IMR-90 (cell line): Measurements from ENCODE around the gene PCA3. TPM values are rescaled to one million over a fixed set of nuclear protein-coding genes. Genes with fewer than 3 reads are reported as not detected.

Source experiments
- ATAC-seq: fragments of 200-7000 bp; cut with Tn5 transposase; 2 replicates; pipeline ENCODE4 v1.9.1; 2020; ENCODE audit warnings: low read depth, mild to moderate bottlenecking, moderate library complexity
- BruUV-seq: library from RNA; stranded (reverse); fragments of 400-500 nt; replicated peaks from 2 replicates; lab custom pipeline; 2021; lab: Mats Ljungman, UMichigan
- CTCF ChIA-PET: fragments of 300-600 bp; formaldehyde crosslinking; extraction: SDS; loops from one replicate; lab custom pipeline; 2021; ENCODE audit warnings: antibody characterized with exemption; lab: Yijun Ruan, JAX
- POLR2A ChIA-PET: fragments of 300-600 bp; sonication (Branson Sonifier 250); formaldehyde crosslinking; loops from one replicate; lab custom pipeline; 2022; ENCODE audit warnings: antibody characterized with exemption; ENCODE audit not compliant: unreplicated experiment; lab: Charles Lee
- DNase-seq: peaks from one replicate; pipeline ENCODE4 v3.0.0; 2013
- H2AFZ ChIP-seq: replicated peaks from 2 replicates; pipeline ENCODE3; 2013; ENCODE audit warnings: low read length, mild to moderate bottlenecking; ENCODE audit not compliant: poor library complexity
- H2AK5ac ChIP-seq: 2 replicates; pipeline ENCODE4 v1.6.1; 2013; ENCODE audit warnings: low read depth, low read length, inconsistent platforms
- H2AK9ac ChIP-seq: replicated peaks from 2 replicates; pipeline ENCODE3; 2013; ENCODE audit warnings: mild to moderate bottlenecking, low read depth, low read length, moderate library complexity; ENCODE audit not compliant: poor library complexity
- H2BK120ac ChIP-seq: 2 replicates; pipeline ENCODE4 v1.6.1; 2013; ENCODE audit warnings: low read depth, low read length, inconsistent platforms
- H2BK15ac ChIP-seq: 3 replicates; pipeline ENCODE4 v1.6.1; 2013; ENCODE audit warnings: low read depth, low read length, inconsistent platforms
- H2BK20ac ChIP-seq: 2 replicates; pipeline ENCODE4 v1.6.1; 2013; ENCODE audit warnings: low read depth, mild to moderate bottlenecking, inconsistent platforms, low read length, moderate library complexity
- H2BK5ac ChIP-seq: 2 replicates; pipeline ENCODE4 v1.6.1; 2013; ENCODE audit warnings: mild to moderate bottlenecking, low read depth, low read length, inconsistent platforms; ENCODE audit not compliant: poor library complexity, severe bottlenecking
- H3K14ac ChIP-seq: replicated peaks from 2 replicates; pipeline ENCODE4 v1.6.1; 2013; ENCODE audit warnings: low read depth, low read length, inconsistent platforms
- H3K18ac ChIP-seq: 2 replicates; pipeline ENCODE4 v1.6.1; 2013; ENCODE audit warnings: low read depth, low read length, control low read depth
- H3K23ac ChIP-seq: 2 replicates; pipeline ENCODE4 v1.6.1; 2013; ENCODE audit warnings: low read depth, low read length, inconsistent platforms
- H3K27ac ChIP-seq: 2 replicates; pipeline ENCODE4 v1.5.1; 2013; ENCODE audit warnings: mild to moderate bottlenecking, control low read depth, low read length; ENCODE audit not compliant: insufficient read depth
- H3K27me3 ChIP-seq: 2 replicates; pipeline ENCODE4 v1.6.1; 2013; ENCODE audit warnings: low read length; ENCODE audit not compliant: control insufficient read depth, insufficient read depth
- H3K36me3 ChIP-seq: 2 replicates; pipeline ENCODE4 v1.6.1; 2013; ENCODE audit warnings: low read length, mixed read lengths; ENCODE audit not compliant: control insufficient read depth, insufficient read depth
- H3K4ac ChIP-seq: 2 replicates; pipeline ENCODE4 v1.6.1; 2013; ENCODE audit warnings: low read depth, low read length, inconsistent platforms
- H3K4me1 ChIP-seq: 2 replicates; pipeline ENCODE4 v1.6.1; 2013; ENCODE audit warnings: low read length, mixed read lengths; ENCODE audit not compliant: control insufficient read depth, insufficient read depth
- H3K4me2 ChIP-seq: 2 replicates; pipeline ENCODE4 v1.6.1; 2013; ENCODE audit warnings: low read depth, mild to moderate bottlenecking, control low read depth, low read length, moderate library complexity
- H3K4me3 ChIP-seq: 2 replicates; pipeline ENCODE4 v1.5.1; 2013; ENCODE audit warnings: low read depth, mild to moderate bottlenecking, control low read depth, low read length, moderate library complexity; ENCODE audit not compliant: insufficient read depth
- H3K56ac ChIP-seq: 2 replicates; pipeline ENCODE4 v1.6.1; 2013; ENCODE audit warnings: low read length, inconsistent platforms; ENCODE audit not compliant: insufficient read depth; ENCODE audit errors: extremely low read depth
- H3K79me1 ChIP-seq, 2 experiments: 2 replicates each; pipeline ENCODE4 v1.6.1; 2013; ENCODE audit warnings: low read length in 2 of 2, inconsistent platforms in 1 of 2, low read depth in 1 of 2
- H3K9ac ChIP-seq: 2 replicates; pipeline ENCODE4 v1.6.1; 2013; ENCODE audit warnings: low read depth, low read length, control low read depth
- H3K9me1 ChIP-seq: 2 replicates; pipeline ENCODE4 v1.6.1; 2013; ENCODE audit warnings: low read length, inconsistent platforms; ENCODE audit not compliant: insufficient read depth
- H3K9me3 ChIP-seq: 2 replicates; pipeline ENCODE4 v1.6.1; 2013; ENCODE audit warnings: low read length; ENCODE audit not compliant: control insufficient read depth, insufficient read depth
- H4K20me1 ChIP-seq: 2 replicates; pipeline ENCODE4 v1.6.1; 2013; ENCODE audit warnings: low read length, inconsistent platforms; ENCODE audit not compliant: insufficient read depth
- H4K5ac ChIP-seq: 2 replicates; pipeline ENCODE4 v1.6.1; 2013; ENCODE audit warnings: mild to moderate bottlenecking, low read depth, low read length, control low read depth
- H4K8ac ChIP-seq, 2 experiments: 2 replicates each; pipeline ENCODE4 v1.6.1; 2013; ENCODE audit warnings: low read depth in 2 of 2, low read length in 2 of 2, control low read depth in 1 of 2, inconsistent platforms in 1 of 2
- H4K91ac ChIP-seq: 2 replicates; pipeline ENCODE4 v1.6.1; 2013; ENCODE audit warnings: low read depth, low read length, inconsistent platforms; ENCODE audit not compliant: insufficient read depth
- CHD1 ChIP-seq: IDR thresholded peaks from 2 replicates; pipeline ENCODE4 v1.6.1; 2012; ENCODE audit warnings: low read depth, low read length, improper control_type of control experiment
- WGBS, 2 experiments: methylation state at CpG; one replicate each; pipeline versions ENCODE4 v1.1.5 to v1.1.7; 2013; ENCODE audit warnings: missing lambda C conversion rate in 2 of 2; ENCODE audit not compliant: insufficient read length in 1 of 2; ENCODE audit errors: extremely low coverage in 2 of 2; 5-methylcytosine and 5-hydroxymethylcytosine counted together
- dilution Hi-C: fragments of 300-500 bp; cut with HindIII; formaldehyde crosslinking; loops from one replicate; pipeline ENCODE4 v1.14.3; 2018; ENCODE audit warnings: low sequenced_read_pairs; ENCODE audit not compliant: unreplicated experiment
- in situ Hi-C: fragments of 300-500 bp; cut with MboI; formaldehyde crosslinking; loops from 3 replicates; pipeline ENCODE4 v1.14.3; 2019; ENCODE audit warnings: low sequenced_read_pairs, inconsistent platforms, mixed read lengths
- intact Hi-C: fragments of 100-400 bp; cut with micrococcal nuclease; formaldehyde crosslinking; loops from 2 replicates; pipeline ENCODE4 v1.10.0; 2022
- polyA plus RNA-seq, 3 experiments: library from polyadenylated mRNA; depleted of rRNA; stranded (reverse); fragments of >200 nt; gene quantifications; 2 replicates each; pipeline ENCODE4 v1.2.3, GENCODE V29; 2012; ENCODE audit warnings: low replicate concordance in 1 of 3
- total RNA-seq: library from RNA; depleted of rRNA; stranded (reverse); fragments of >200 nt; gene quantifications from 2 replicates; pipeline ENCODE4 v1.2.3, GENCODE V29; 2012

PCA3 gene
- total and polyA plus RNA-seq, 2 of the 4 experiments (the other 2 are of a cell fraction) = not detected

GRCh38 chr9:76729116-76729515 is 35.1 kb upstream of the PCA3 start:
- POLR2A ChIA-PET = no interaction called here
- BruUV-seq = no TSS peak
- H4K8ac ChIP-seq = no peak overlapping the region
- dilution Hi-C loops = no loop called here
- H3K23ac ChIP-seq = no peak overlapping the region
- no peak overlapping the region for H2AK5ac ChIP-seq
- H3K4me1 ChIP-seq = no peaks in the 10 kb centered on the region
- no CpG with 5 or more reads among the region's 3 CpGs for WGBS, 2 experiments
- in situ Hi-C loops = no loop called here
- H3K9me3 ChIP-seq = no peaks in the 10 kb centered on the region
- no peak overlapping the region for H3K9ac ChIP-seq
- H3K14ac ChIP-seq = no peak overlapping the region
- no peak overlapping the region for H3K27ac ChIP-seq
- no peak for TF ChIP-seq CHD1
- no peaks in the 10 kb centered on the region for H3K9me1 ChIP-seq
- H3K4ac ChIP-seq = no peak overlapping the region
- CTCF ChIA-PET = no interaction called here
- no peak for DNase-seq
- ATAC-seq = no peak
- no peak overlapping the region for H2BK5ac ChIP-seq
- H3K4me3 ChIP-seq = no peak overlapping the region
- H3K27me3 ChIP-seq = peaks cover 2% of the 10 kb centered on the region; the same call in 1 of the 2 replicates
- H3K4me2 ChIP-seq = no peak overlapping the region
- no peak overlapping the region for H3K56ac ChIP-seq
- H3K79me1 ChIP-seq = no peaks in the 10 kb centered on the region
- H4K5ac ChIP-seq = no peak overlapping the region
- no peak overlapping the region for H2AFZ ChIP-seq
- H2AK9ac ChIP-seq = no peak overlapping the region
- H2BK15ac ChIP-seq = no peak overlapping the region
- intact Hi-C loops = loop anchor here (10.0 kb wide), 1 partner anchor 56 kb away; no protein-coding TSS in a partner anchor
- H2BK20ac ChIP-seq = no peak overlapping the region
- H4K20me1 ChIP-seq = no peaks in the 10 kb centered on the region
- no peak overlapping the region for H2BK120ac ChIP-seq
- H3K36me3 ChIP-seq = no peaks in the 10 kb centered on the region
- no peak overlapping the region for H3K18ac ChIP-seq
- H4K91ac ChIP-seq = no peak overlapping the region
